ENCODE results near the gene MAP3K7CL.

GRCh38 chr21:29136033-29136432 is 5.6 kb downstream of the MAP3K7CL start:
- TF ChIP-seq CTCF (IDR thresholded peaks at IDR 0.05; ENCODE audit: insufficient read depth, low read depth, low read length) (no peak), EZH2 (IDR thresholded peaks at IDR 0.05; ENCODE audit: insufficient read depth, low read length) (no peak)
